ENCODE results near the gene PPP1R11.

The PPP1R11 gene

GRCh38 chr6:30061858-30062458 lies 5.0 kb upstream of the PPP1R11 start:
- DNase-seq (ENCODE audit: low read depth, low spot score): no peak

- DNase-seq (ENCODE audit: low read depth, low spot score): no peak
These were observed 4.4 kb upstream of the PPP1R11 start for GRCh38 chr6:30062471-30063178.

- no peak for DNase-seq (ENCODE audit: low read depth, low spot score)
These were observed 3.7 kb upstream of the PPP1R11 start for GRCh38 chr6:30063315-30063714.

- no peak for DNase-seq (ENCODE audit: low read depth, low spot score)
These were observed 916 bp upstream of the PPP1R11 start for GRCh38 chr6:30066082-30066481.

GRCh38 chr6:30067460-30068139 lies 602 bp downstream of the PPP1R11 start:
- no peak for DNase-seq (ENCODE audit: low read depth, low spot score)

GRCh38 chr6:30071081-30071818 lies 4.3 kb downstream of the PPP1R11 start:
- no peak for DNase-seq (ENCODE audit: low read depth, low spot score)

- DNase-seq (ENCODE audit: low read depth, low spot score): no peak
These were observed 4.9 kb downstream of the PPP1R11 start for GRCh38 chr6:30071858-30072257.

GRCh38 chr6:30073489-30074235 lies 6.7 kb downstream of the PPP1R11 start:
- no peak for DNase-seq (ENCODE audit: low read depth, low spot score)

- no peak for DNase-seq (ENCODE audit: low read depth, low spot score)
These were observed 7.5 kb downstream of the PPP1R11 start for GRCh38 chr6:30074331-30075093.

- no peak for DNase-seq (ENCODE audit: low read depth, low spot score)
These were observed 8.2 kb downstream of the PPP1R11 start, which contains the start of gene RNF39 for GRCh38 chr6:30075094-30075789. Gene RNF39, minus strand, starts transcription at chr6:30075769. Its CDS starts 184 bp downstream, at chr6:30075585.

- DNase-seq (ENCODE audit: low read depth, low spot score): no peak
These were observed 9.1 kb downstream of the PPP1R11 start for GRCh38 chr6:30075790-30076732.

GRCh38 chr6:30077218-30077617 lies 10.2 kb downstream of the PPP1R11 start:
- no peak for DNase-seq (ENCODE audit: low read depth, low spot score)

GRCh38 chr6:30087876-30088275 lies 20.9 kb downstream of the PPP1R11 start:
- no peak for DNase-seq (ENCODE audit: low read depth, low spot score)

- no peak for DNase-seq (ENCODE audit: low read depth, low spot score)
These were observed 24.8 kb downstream of the PPP1R11 start for GRCh38 chr6:30091577-30092381.

GRCh38 chr6:30092852-30093543 lies 26.0 kb downstream of the PPP1R11 start:
- DNase-seq (ENCODE audit: low read depth, low spot score): no peak

- no peak for DNase-seq (ENCODE audit: low read depth, low spot score)
These were observed 27.1 kb downstream of the PPP1R11 start for GRCh38 chr6:30093951-30094661.

- no peak for DNase-seq (ENCODE audit: low read depth, low spot score)
These were observed 29.8 kb downstream of the PPP1R11 start for GRCh38 chr6:30096829-30097228.

Data from iPS DF 19.7 (cell line).